NB4 (cell line): ENCODE results near the gene PLCB4.

Source experiments
- DNase-seq: peaks from one replicate; pipeline ENCODE4 v3.0.0; 2010; ENCODE audit warnings: low read depth
- H3K4me3 ChIP-seq: one replicate; pipeline ENCODE4 v1.5.1; 2011; ENCODE audit warnings: mild to moderate bottlenecking, low read depth, low read length, moderate library complexity
- MAX ChIP-seq: IDR thresholded peaks from 2 replicates; pipeline ENCODE4 v1.6.1; 2011; ENCODE audit warnings: low read depth, low read length
- MYC ChIP-seq: IDR thresholded peaks from 2 replicates; pipeline ENCODE4 v1.6.1; 2011; ENCODE audit warnings: low read depth, low read length
- POLR2A ChIP-seq: IDR thresholded peaks from 2 replicates; pipeline ENCODE4 v1.6.1; 2011; ENCODE audit warnings: mild to moderate bottlenecking; ENCODE audit not compliant: insufficient read length; ENCODE audit errors: extremely low read depth
- TF ChIP-seq, protein P1 (sequence below): IDR thresholded peaks from one replicate; pipeline ENCODE4 v1.5.1; 2012; ENCODE audit warnings: low read depth, low read length

The PLCB4 gene

GRCh38 chr20:9117548-9117947 lies 48.7 kb downstream of the PLCB4 start:
- no peak for DNase-seq
- no peak for TF ChIP-seq MYC
- TF ChIP-seq, protein P1, sequence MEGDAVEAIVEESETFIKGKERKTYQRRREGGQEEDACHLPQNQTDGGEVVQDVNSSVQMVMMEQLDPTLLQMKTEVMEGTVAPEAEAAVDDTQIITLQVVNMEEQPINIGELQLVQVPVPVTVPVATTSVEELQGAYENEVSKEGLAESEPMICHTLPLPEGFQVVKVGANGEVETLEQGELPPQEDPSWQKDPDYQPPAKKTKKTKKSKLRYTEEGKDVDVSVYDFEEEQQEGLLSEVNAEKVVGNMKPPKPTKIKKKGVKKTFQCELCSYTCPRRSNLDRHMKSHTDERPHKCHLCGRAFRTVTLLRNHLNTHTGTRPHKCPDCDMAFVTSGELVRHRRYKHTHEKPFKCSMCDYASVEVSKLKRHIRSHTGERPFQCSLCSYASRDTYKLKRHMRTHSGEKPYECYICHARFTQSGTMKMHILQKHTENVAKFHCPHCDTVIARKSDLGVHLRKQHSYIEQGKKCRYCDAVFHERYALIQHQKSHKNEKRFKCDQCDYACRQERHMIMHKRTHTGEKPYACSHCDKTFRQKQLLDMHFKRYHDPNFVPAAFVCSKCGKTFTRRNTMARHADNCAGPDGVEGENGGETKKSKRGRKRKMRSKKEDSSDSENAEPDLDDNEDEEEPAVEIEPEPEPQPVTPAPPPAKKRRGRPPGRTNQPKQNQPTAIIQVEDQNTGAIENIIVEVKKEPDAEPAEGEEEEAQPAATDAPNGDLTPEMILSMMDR: no peak
- no peak for TF ChIP-seq MAX
- TF ChIP-seq POLR2A: no peak
- H3K4me3 ChIP-seq: no peak overlapping the region

GRCh38 chr20:9119776-9120175 lies 50.9 kb downstream of the PLCB4 start:
- H3K4me3 ChIP-seq: no peak overlapping the region
- DNase-seq: no peak
- TF ChIP-seq POLR2A (no peak), MAX (no peak)

- H3K4me3 ChIP-seq: no peak overlapping the region
- TF ChIP-seq, protein P1: no peak
- TF ChIP-seq MYC: no peak
- no peak for TF ChIP-seq POLR2A
- no peak for TF ChIP-seq MAX
- no peak for DNase-seq
Observed at GRCh38 chr20:9121211-9121610, 52.3 kb downstream of the PLCB4 start.

GRCh38 chr20:9122571-9122970 lies 53.7 kb downstream of the PLCB4 start:
- DNase-seq: no peak
- H3K4me3 ChIP-seq: no peak overlapping the region
- TF ChIP-seq MYC: no peak
- TF ChIP-seq, protein P1: no peak
- no peak for TF ChIP-seq MAX
- no peak for TF ChIP-seq POLR2A

DNA sequence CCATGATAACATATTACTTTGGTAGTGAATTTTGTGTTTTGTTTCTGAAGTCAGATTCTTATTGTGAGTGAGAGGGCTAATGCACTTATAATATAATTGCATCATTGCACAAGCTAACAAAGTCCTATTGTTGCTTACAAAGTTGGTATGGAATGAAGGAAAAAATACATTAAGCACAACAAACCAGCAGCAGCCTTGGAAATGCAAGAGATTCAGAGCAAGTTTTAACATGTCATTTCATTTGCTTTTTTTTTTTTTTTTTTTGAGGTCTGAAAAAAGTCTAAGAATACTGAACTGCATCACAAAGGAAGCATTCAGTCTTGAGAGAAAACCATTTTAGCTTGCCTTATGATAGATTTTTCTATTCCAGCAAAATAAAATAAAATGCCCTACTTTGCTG lies 57.6 kb downstream of the PLCB4 start:
- TF ChIP-seq MAX (no peak), POLR2A (no peak), MYC (no peak)
- TF ChIP-seq, protein P1: no peak
- no peak overlapping the region for H3K4me3 ChIP-seq
- DNase-seq: no peak

DNA sequence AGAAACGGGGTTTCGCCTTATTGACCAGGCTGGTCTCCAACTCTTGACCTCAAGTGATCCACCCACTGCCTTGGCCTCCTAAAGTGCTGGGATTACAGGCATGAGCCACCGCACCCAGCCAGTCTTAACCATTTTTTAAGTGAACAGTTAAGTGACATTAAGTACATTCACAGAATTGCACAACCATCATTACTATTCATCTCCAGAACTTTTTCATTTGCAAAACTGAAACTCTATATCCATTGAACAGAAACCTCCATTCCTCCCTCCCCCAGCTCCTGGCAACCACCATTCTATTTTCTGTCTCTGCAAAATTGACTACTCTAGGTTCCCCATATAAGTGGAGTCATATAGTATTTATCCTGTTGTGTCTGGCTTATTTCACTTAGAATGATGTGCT lies 59.7 kb downstream of the PLCB4 start:
- no peak overlapping the region for H3K4me3 ChIP-seq
- no peak for TF ChIP-seq MAX
- DNase-seq: no peak

DNA sequence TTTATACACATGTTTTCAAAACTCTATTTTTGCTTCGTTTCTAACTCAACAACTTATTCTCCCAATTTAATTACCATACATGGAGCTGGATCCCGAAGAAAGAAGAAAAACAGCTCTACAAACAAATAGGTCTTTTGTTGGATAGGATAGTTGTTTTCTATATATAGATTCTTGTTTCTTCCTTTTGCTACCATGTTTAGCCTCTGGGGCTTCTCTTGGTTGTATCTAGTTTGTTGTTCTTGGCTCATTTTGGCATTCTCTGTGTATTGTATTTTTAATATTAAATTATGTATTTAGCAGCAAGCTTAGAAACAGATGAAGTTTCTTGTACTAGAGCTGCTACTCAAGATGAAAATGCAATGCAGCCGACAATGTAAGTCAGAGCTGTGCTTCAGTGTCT lies 60.9 kb downstream of the PLCB4 start:
- TF ChIP-seq MYC (no peak), POLR2A (no peak), MAX (no peak)
- TF ChIP-seq, protein P1: no peak
- no peak overlapping the region for H3K4me3 ChIP-seq
- no peak for DNase-seq
